ENCODE data around the gene IGFBP6.

DNA sequence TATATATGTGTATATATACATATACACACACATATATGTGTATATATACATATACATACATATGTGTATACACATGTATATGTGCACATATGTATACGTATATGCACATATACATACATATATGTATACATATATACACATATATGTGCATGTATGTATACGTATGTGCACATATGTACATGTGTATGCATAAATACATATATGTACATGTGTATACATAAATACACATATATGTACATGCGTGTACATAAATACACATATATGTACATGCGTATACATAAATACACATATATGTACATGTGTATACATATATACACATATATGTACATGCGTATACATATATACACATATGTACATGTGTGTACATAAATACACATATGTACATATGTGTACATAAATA, 49.7 kb downstream of the IGFBP6 start:
- TF ChIP-seq GATA3 (IDR thresholded peaks at IDR 0.05; ENCODE audit: low read depth, low read length) (no peak), GATA2 (IDR thresholded peaks at IDR 0.05; ENCODE audit: low read depth, low read length) (no peak)

All from SH-SY5Y (cell line).